Measurements from ENCODE around the gene TNFRSF25. TPM values are rescaled to one million over a fixed set of nuclear protein-coding genes. Genes with fewer than 3 reads are reported as not detected.

The TNFRSF25 gene
- total RNA-seq, 1 experiment from 2014 or later: 27.6 TPM

DNA sequence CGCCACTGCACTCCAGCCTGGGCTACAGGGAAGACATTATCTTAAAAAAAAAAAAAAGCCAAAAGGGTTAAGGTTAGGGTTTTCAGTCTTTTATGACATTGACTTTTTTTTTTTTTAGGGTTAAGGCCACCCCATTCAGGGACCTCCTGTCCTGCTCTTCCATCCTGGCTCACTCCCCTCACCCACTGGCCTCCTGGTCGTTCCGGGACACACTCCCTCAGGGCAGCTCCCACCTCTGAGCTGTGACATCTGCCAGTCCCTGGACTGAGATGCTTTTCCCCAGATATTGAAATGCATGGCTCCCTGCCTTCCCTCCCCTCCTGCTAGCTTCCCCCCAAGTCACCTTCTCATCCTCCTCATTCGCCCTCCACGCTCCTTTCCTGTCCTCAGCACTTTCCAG lies 15.8 kb upstream of the TNFRSF25 start:
- Mint-ChIP-seq H3K9me3 (ENCODE audit: unreplicated experiment) (no peaks in the 10 kb centered on the region), H3K27ac (ENCODE audit: low read depth, unreplicated experiment) (no peak overlapping the region), H3K27me3 (ENCODE audit: insufficient read depth, unreplicated experiment) (no peaks in the 10 kb centered on the region), H3K36me3 (ENCODE audit: insufficient read depth, unreplicated experiment) (peaks cover 8% of the 10 kb centered on the region), H3K4me3 (ENCODE audit: unreplicated experiment) (no peak overlapping the region), H3K4me1 (ENCODE audit: insufficient read depth, unreplicated experiment) (peaks cover 7% of the 10 kb centered on the region)
- no peak for DNase-seq (ENCODE audit: unreplicated experiment)
- intact Hi-C loops (cut with micrococcal nuclease): loop anchor here (10.0 kb wide), 1 partner anchor 163 kb away; no protein-coding TSS in a partner anchor
- BruUV-seq (replicated peaks): no TSS peak
- POLR2A ChIA-PET: interaction anchor here (0.5 kb wide), 1 partner anchor 40 kb away, joined by 3 read pairs; no protein-coding TSS in a partner anchor
- TF ChIP-seq, protein P1, sequence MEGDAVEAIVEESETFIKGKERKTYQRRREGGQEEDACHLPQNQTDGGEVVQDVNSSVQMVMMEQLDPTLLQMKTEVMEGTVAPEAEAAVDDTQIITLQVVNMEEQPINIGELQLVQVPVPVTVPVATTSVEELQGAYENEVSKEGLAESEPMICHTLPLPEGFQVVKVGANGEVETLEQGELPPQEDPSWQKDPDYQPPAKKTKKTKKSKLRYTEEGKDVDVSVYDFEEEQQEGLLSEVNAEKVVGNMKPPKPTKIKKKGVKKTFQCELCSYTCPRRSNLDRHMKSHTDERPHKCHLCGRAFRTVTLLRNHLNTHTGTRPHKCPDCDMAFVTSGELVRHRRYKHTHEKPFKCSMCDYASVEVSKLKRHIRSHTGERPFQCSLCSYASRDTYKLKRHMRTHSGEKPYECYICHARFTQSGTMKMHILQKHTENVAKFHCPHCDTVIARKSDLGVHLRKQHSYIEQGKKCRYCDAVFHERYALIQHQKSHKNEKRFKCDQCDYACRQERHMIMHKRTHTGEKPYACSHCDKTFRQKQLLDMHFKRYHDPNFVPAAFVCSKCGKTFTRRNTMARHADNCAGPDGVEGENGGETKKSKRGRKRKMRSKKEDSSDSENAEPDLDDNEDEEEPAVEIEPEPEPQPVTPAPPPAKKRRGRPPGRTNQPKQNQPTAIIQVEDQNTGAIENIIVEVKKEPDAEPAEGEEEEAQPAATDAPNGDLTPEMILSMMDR (IDR thresholded peaks at IDR 0.05; ENCODE audit: unreplicated experiment): no peak
- CTCF ChIA-PET: interaction anchor here (0.6 to 1.4 kb wide), 3 partner anchors 50 to 123 kb away, joined by 3 read pairs; no protein-coding TSS in a partner anchor

GRCh38 chr1:6477039-6477820 lies 11.3 kb upstream of the TNFRSF25 start:
- BruUV-seq (replicated peaks): no TSS peak
- TF ChIP-seq, protein P1 (IDR thresholded peaks at IDR 0.05; ENCODE audit: unreplicated experiment): no peak
- Mint-ChIP-seq H3K27ac (ENCODE audit: low read depth, unreplicated experiment) (no peak overlapping the region), H3K4me1 (ENCODE audit: insufficient read depth, unreplicated experiment) (peaks cover 8% of the 10 kb centered on the region), H3K9me3 (ENCODE audit: unreplicated experiment) (no peaks in the 10 kb centered on the region), H3K4me3 (ENCODE audit: unreplicated experiment) (no peak overlapping the region), H3K27me3 (ENCODE audit: insufficient read depth, unreplicated experiment) (no peaks in the 10 kb centered on the region), H3K36me3 (ENCODE audit: insufficient read depth, unreplicated experiment) (peaks cover 19% of the 10 kb centered on the region)
- intact Hi-C loops (cut with micrococcal nuclease): no loop called here
- ChIA-PET CTCF (interaction anchor here (0.6 to 3.2 kb wide), 16 partner anchors 7 to 612 kb away, joined by 3 to 18 read pairs (median 4); partner anchors contain the start of gene THAP3), POLR2A (interaction anchor here (0.7 to 1.3 kb wide), 3 partner anchors 12 to 92 kb away, joined by 3 to 9 read pairs (median 3); no protein-coding TSS in a partner anchor)
- no peak for DNase-seq (ENCODE audit: unreplicated experiment)

DNA sequence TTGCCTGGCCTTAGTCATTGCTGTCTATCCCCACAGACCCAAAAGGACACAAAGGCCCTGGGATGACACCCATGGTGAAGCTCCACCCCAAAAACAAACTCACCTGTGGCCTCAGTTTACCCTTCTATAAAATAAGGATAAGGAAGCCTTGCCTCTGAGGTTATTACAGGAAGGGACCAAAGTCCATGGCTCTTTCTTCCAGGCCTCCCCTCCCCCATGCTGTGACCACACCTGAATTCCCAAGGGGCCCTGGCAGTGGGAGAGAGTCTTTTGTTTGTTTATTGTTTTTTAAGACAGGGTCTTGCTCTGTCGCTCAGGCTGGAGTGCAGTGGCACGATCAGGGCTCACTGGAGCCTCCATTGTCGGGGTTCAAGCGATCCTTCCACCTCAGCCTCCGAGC lies 10.5 kb upstream of the TNFRSF25 start:
- TF ChIP-seq, protein P1 (IDR thresholded peaks at IDR 0.05; ENCODE audit: unreplicated experiment): no peak
- intact Hi-C loops (cut with micrococcal nuclease): no loop called here
- Mint-ChIP-seq H3K9me3 (ENCODE audit: unreplicated experiment) (no peaks in the 10 kb centered on the region), H3K27ac (ENCODE audit: low read depth, unreplicated experiment) (no peak overlapping the region), H3K4me3 (ENCODE audit: unreplicated experiment) (no peak overlapping the region), H3K4me1 (ENCODE audit: insufficient read depth, unreplicated experiment) (peaks cover 13% of the 10 kb centered on the region), H3K36me3 (ENCODE audit: insufficient read depth, unreplicated experiment) (peaks cover 26% of the 10 kb centered on the region), H3K27me3 (ENCODE audit: insufficient read depth, unreplicated experiment) (no peaks in the 10 kb centered on the region)
- ChIA-PET CTCF (interaction anchor here (0.6 to 3.2 kb wide), 20 partner anchors 8 to 612 kb away, joined by 3 to 18 read pairs (median 4); partner anchors contain the start of gene THAP3), POLR2A (interaction anchor here (0.7 to 1.3 kb wide), 3 partner anchors 13 to 91 kb away, joined by 3 to 9 read pairs (median 3); no protein-coding TSS in a partner anchor)
- no TSS peak for BruUV-seq (replicated peaks)
- DNase-seq (ENCODE audit: unreplicated experiment): no peak
